Lung microvascular endothelial cell (primary cell): ENCODE measurements around the gene PIH1D1. TPM values are rescaled to one million over a fixed set of nuclear protein-coding genes. Genes with fewer than 3 reads are reported as not detected.
"Not testable (repeated sequence)": the region's sequence is repeated elsewhere in the genome, so short reads cannot be mapped to it uniquely, and the experiment has no call there.

ENCODE experiments used
- DNase-seq, 2 donors: peaks; one replicate each; pipeline versions ENCODE4 v3.0.0 to v3.0.0-alpha.2; 2010; ENCODE audit warnings: low read depth in 2 of 2
- total RNA-seq: library from RNA; depleted of rRNA; stranded (reverse); fragments of >200 nt; gene quantifications from 2 replicates; pipeline ENCODE4 v1.2.1, GENCODE V29; 2014

PIH1D1 gene
- total RNA-seq, 1 donor from 2014 or later = 140 TPM

DNA sequence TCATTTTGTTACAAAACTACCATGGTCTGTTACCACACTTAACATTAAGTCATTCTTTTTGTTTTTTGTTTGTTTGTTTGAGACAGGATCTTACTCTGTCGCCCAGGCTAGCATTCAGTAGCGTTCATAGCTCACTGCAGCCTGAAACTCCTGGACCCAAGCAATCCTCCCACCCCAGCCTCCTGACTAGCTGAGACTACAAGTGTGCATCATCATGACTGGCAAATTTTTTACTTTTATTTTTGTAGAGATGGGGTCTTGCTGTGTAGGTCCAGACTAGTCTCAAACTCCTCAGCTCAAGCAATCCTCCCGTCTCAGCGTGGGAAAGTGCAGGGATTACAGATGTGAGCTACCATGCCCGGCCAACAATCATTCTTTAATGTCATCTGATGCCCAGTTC lies 4.7 kb upstream of the PIH1D1 start:
- DNase-seq = no peak

DNA sequence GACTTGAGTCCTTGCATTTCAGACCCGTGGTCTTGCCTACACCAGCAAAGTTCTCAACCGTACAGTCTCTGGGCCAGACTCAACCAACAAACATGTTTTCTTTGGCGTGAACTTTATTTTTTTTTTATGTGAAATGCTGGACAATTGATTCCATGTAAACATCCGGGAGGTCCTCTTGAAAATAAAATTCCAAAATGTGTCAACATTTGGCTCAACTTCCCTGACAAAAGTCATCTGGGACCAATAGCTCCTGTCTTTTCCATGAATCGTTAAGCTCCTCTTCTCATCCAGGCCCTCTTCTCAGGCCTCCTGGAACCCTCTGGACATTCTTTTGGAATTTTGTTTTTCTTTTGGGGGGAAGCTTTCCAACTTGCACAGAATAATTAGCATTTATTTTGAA lies 4.2 kb upstream of the PIH1D1 start:
- peak in 1 of 2 donors; percentile 18 for DNase-seq

DNA sequence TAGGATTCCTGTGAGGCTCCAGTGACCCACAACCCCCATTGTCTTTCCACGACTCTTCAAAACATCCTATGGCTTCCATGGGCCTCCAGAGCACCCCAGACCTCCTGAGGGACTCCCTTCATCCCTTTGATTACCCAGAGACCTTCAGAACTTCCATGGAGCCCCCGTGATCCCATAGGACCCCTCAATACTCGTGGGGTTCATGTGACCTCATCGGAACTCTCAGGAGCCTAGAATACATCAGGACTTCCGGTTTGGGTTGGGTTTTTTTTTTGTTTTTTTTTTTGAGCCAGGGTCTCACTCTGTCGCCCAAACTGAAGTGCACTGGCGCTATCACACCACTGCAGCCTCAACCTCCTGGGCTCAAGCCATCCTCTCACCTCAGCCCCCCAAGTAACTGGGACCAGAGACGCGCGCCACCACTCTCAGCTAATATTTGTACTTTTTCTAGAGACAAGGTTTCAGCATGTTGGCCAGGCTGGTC lies 2.2 kb upstream of the PIH1D1 start:
- no peak for DNase-seq

DNA sequence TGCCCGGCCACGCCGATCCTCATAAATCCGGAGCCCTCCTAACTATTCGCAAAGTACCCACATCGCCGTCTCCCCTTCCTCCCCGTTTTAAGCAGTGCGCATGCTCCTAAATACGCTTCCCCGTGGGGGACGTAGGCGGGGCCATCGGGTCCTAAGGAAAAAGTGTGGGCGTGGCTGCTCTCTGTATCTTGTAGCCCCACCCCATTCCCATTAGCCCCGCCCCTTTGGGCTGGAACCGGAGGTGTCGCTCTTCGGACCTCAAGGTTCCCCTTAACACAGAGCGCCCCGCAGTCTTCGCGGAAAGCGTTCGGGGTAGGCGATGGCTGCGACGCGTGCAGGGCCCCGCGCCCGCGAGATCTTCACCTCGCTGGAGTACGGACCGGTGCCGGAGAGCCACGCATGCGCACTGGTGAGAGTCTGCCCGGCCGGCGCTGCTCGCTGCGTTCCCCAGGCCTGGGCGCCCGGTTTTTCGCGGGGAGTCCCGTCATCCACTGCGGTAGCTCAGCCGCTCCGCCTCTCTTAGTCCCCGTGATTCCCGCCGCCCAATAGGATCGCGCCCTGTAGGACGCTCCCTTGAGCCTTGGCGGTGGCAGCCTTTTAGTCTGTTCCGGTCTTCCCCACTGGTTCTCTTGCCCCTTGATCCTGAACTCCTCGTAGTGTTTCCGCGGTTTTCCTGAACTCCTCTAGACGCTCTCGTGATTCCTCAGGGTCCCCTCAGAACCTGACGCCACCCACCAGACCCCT lies 1.6 kb upstream of the PIH1D1 start, which contains the start of gene ALDH16A1:
Gene ALDH16A1, plus strand, starts transcription at position 213 of the 744 bp plus-strand sequence. Its CDS starts 107 bp downstream, at position 320.
- DNase-seq = peak; percentile 99

DNA sequence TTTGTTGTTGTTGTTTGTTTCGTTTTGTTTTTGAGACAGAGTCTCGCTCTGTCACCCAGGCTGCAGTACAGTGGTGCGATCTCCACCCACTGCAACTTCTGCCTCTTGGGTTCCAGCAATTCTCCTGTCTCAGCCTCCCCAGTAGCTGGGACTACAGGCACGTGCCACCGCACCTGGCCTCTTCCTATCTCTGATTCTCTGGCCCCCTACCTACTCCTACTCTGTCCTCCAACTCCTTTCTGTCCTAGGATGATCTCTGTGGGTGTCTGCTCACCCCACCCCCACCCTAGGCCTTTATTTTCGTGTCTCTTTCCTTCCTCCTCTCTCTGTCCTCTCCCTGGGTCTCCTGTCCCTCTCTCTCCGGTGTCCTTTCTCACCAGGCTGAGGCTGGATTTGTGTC lies 1.2 kb downstream of the PIH1D1 start:
- no peak for DNase-seq

DNA sequence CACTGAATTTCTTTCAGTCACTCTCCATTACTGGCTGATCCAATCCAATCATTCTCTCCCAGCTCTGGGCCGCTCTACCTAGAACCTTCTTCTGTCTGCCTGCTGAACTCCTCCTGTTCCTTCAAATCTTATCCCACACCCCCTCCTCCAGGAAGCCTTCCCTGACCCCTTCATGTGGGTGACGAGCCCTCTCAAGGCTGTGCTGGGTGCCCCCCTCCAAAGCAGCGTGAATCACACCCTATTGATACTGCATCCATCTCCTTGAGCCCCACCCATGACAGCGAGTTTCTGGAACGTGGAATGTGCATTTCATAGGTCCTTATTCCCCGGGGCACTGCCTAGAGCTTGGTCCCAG lies 3.2 kb downstream of the PIH1D1 start:
- DNase-seq = no peak

DNA sequence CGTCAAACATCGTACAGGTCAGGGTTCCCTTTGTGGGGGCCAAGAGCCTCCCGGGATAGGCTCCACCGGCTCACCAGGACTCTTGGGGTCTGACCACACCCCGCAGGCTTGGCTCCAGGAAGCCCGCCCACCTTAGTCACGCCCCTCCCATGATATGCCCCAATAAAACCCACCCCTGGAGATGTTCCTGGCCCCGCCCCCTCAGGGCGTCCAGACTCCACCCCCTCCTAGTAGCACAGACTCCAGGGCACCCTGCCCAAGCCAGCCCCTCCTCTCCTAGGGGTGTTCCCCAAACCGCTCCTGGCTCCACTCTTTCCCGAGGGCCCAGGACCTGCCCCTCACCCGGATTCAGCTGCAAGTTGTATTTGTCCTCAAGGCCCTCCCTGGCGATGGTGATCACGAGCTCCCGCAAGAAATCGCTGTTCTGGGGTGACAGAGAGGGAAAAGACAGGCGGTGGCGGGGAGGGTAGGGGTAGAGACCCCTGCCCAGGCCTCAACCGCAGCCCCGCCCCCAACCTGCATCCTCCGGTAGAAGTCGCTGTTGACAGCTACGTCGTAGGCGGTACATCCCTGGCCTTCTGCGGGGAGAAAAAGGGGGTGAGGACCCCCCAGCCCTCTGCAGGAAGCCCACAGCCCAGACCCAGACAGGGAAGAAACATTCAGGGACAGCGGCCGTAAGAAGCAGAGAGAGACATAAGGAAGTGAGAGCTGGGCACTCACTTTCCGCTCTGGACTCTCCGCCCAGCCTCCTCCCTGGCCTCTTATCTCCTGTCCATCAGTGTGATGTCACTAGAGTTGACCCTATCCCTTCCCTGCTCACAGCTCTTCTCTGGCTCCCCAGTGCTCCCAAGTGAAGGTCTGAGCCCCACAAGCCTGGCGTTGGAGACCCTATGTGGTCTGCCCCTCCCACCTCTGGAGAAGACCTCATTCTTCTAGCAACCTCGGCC lies 3.9 kb downstream of the PIH1D1 start:
- no peak for DNase-seq

DNA sequence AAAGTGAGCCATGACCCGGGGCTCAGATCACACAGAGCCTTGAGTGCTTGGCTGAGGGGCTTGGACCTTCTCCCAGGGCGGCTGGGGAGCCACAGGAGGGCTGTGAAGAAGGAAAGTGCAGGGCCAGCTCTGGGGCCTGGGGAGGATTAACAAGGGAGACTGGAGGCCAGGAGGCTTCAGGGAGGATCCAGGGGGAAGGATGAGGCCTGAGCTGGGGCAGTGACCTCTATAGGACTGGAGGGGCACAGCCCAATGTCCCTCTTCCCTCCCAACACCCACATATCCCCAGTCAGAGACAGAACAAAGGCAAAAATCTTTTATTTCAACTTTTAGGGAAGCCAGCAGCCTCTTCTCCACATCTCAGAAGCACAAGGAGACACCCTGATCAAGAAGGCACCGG lies 5.6 kb downstream of the PIH1D1 start:
- no peak for DNase-seq

DNA sequence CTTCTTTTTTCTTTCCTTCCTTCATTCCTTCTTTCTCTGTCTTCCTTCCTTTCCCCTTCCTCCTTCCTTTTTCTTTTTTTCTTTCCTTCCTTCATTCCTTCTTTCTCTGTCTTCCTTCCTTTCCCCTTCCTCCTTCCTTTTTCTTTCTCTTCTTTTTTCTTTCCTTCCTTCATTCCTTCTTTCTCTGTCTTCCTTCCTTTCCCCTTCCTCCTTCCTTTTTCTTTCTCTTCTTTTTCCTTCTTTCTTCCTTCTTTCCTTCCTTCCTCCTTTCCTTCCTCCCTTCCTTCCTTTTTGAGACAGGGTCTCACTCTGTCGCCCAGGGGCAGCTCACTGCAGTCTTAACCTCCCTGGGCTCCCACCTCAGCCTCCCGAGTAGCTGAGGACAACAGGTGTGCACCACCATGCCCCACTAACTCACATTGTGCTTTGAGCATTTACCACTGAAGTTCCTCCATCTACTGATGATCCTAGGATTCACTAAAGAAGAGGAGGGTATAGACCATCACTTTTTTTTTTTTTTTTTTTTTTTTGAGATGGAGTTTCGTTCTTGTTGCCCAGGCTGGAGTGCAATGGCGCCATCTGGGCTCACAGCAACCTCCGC lies 7.4 kb downstream of the PIH1D1 start:
- not testable (repeated sequence) for DNase-seq

DNA sequence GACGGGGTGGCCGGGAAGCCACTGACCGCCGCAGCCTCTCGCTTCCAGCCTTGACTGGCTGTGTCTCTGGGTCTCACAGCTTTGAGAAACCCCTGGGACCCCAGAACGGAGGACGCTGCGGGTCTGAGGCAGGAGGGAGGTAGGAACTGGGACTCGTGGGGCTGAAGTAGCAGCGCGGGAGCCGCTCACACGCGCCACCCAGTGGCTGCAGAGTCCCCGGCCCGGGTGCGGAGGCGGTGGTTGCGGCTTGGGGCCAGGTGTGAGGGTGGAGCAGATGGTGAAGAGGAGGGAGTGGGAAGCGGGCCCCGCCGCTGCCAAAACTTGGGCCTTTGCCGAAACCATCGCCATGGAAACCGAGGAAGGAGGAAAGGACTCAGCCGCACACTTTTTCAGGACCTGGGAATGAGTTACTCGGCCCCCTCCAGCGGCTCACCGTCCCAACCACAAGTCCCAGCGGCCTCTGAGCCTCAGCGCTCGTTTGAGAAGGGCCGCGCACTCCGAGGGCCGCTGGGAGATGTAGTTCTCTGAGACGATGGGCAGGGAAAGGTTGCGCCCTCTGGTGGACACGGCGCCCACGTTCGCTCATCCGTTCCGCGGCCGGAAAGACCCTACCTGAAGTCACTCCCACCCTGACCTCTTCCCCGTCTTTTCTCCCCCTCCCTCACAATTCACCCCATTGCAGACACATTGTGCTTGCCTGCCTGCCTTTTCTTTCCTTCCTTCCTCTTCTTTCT lies 8.1 kb downstream of the PIH1D1 start:
- DNase-seq = peak; percentile 93 to 96

DNA sequence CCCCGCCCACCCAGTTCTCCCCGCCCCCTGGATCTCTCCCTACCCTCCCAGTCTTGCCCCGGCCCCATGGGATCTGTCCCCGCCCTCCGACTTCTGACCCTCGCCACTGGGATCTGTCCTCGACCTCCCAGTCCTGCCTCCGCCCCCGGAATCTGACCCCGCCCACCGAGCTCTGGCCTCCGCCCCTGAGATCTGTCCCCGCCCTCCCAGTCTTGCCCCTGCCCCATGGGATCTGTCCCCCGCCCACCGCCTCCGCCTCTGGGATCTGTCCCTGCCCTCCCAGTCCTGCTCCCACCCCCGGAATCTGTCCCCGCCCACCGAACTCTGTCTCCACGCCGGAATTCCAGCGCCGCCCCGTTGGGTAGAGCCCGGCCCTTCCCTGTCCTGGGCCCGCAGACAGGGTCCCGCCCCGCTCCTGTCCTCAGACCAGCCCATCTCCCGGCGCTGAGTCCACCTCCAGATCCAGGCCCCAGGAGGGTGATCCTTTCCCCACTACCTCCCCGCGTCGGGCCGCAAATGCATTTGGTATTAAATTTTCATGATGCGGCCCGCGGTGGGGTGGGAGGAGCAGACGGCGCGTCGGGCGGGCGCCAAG lies 8.7 kb downstream of the PIH1D1 start:
- DNase-seq = peak; percentile 83 to 91

DNA sequence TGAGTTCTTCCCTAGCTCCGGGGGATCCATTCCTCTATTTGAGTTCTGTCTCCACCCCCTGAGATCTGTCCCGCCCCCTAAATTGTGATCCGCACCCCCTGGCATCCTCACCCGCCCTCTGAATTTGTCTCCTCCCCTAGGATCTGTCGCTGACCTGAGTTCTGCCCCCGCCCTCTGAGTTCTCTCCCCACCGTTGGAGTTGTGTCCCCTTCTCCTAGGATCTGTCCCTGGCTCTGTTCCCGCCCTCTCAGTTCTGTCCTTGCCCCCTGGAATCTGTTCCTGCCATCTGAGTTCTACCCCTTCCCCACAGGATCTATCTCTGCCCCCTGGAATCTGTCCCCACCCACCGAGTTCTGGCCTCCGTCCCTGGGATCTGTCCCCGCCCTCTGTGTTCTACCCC lies 9.3 kb downstream of the PIH1D1 start:
- DNase-seq = no peak

DNA sequence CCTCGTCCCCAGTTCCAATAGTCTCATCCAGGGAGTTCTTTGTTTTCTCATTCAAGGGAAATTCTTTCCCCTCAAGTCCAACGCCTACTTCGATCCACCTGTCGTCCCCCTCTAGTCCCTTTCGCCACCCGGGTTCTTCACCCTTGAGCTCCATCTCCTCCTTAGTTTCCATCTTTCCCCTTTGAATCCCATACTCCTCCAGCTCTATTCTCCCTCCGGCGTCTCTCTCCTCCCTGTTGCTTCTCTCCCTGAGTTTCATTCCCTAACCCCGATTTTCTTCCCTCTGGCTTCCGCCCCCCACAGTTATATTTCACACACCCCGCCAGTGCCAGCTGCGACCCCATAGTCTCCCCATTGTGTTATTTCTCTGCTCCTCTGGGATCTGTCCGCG lies 9.7 kb downstream of the PIH1D1 start:
- no peak for DNase-seq

DNA sequence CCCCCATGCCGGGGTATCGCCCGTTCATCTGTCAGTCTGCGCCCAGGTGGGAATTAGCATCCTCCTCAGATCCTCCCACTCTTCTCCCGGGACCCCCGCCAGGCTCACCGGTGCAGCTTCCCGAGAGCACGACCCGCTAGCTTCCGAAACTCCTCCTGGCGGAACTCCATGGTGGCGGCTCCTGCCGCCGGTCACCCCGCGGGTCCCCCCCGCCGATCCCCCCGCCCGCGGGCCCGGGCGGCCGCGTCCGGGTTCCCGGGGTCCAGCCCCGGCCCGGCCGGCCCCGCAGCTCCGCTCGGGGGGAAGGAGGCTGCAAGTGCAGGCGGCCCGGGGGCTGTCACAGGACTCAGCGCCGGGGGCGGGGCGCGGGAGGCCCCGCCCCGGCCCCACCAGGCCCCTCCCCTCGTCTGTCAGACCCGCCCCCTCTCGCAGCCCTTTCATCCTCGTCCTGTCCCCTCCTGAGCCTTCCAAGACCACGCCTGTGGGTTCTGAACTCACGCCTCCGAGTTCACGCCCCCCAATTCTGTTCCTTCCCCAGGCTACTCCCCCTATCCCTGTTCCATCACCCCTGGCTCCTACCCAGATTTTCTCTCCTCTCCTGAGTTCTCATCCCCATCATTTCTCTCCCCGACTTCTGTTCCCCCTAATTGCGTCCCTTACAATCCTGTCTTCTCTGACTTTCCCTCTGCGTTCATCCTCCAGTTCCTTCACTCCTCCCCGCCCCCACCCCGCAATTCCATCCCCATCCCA lies 10.2 kb downstream of the PIH1D1 start, which contains the start of gene SLC17A7:
Gene SLC17A7, minus strand, starts transcription at position 318 of the 750 bp plus-strand sequence. Its CDS starts 148 bp downstream, at position 170.
- peak in 1 of 2 donors; percentile 20 for DNase-seq

DNA sequence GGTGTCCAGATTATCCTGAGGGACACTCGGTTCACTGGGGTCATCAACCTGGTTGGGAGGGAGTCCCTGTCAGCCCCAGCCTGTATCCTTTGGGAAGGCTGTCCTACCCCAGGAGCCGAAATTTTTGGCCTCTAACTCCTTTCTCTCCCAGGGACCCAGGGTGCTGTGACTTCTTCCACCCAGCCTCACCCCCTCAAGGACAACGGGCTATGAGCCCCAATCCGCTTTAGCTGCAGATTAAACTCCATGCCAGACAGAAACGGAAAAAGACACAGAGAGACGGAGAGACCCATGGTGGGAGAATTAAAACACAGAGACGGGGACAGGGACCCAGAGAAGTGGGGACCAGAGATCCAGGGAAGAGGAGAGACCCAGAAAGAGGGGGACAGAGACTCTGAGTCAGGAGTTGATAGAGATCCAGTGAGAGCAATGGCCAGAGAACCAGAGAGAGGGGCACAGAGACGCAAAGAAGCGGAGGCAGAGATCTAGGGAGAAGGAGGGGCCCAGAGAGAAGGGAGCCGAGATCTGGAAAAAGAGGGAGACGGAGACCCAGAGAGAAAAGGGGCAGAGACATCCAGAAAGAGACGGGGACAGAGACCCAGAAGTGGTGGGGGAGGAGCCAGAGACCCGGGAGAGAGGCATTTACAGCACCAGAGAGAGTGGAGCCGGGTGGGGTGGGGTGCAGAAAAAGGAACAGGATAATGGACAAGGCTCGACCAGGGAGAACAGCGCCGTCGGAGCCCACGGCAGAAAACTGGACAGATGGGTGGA lies 11.0 kb downstream of the PIH1D1 start:
- no peak for DNase-seq

DNA sequence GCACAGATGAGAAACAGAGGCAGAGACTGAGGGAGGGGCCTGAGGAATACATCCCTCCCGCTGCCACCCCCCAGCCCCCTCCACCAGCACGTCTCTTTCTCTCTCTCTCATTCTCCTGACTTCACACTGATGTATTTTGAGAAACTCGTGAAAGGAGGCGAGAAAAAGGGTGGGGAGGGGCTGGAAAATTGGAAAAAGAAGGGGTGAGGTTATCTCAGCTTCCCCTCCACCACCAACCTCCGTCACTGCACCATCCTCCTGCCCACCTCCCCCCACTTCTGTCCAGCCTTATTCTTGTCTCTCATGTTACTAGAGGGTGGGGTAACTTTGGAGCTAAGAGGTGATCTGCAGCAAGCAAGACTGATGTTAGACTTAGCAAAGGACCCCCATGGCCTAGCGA lies 11.8 kb downstream of the PIH1D1 start:
- no peak for DNase-seq

DNA sequence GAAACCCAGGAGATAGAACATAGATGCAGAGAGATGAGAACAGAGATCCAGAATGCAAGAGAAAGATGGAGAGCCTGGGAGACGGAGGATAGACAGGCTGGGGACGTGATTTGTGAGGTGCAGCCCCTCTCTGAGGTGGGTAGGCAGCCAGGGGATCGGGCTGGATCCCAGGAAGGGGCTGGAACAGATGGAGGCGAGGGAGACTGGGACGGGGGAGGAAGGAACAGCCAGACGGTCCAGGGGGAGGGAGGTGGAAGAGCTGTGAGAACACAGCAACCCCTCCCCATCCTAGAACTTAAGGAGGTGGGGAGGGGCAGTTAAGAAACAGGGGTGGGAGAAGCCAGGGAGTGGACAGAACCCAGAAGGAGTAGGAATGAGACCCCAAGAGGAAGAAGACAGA lies 13.4 kb downstream of the PIH1D1 start:
- DNase-seq = no peak

DNA sequence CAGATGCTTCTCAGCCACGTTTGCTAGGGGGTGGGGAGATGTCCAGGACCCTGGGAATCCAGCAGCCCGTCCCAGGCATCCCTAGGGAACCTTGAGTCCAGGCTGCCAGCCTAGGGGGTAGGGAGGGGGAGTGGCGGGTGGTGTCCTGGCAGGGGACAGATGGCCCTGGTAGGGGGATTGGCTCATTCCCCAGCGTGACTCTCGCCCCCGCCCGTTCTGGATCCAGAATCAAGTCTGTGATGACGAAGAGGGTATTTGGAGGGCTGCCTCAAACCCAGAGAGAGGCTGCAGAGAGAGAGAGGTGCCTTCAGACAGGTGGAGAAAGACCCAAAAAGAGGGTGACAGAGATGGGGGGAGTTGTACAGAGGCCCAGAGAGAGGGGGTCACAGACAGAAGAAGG lies 14.4 kb downstream of the PIH1D1 start:
- DNase-seq = no peak

DNA sequence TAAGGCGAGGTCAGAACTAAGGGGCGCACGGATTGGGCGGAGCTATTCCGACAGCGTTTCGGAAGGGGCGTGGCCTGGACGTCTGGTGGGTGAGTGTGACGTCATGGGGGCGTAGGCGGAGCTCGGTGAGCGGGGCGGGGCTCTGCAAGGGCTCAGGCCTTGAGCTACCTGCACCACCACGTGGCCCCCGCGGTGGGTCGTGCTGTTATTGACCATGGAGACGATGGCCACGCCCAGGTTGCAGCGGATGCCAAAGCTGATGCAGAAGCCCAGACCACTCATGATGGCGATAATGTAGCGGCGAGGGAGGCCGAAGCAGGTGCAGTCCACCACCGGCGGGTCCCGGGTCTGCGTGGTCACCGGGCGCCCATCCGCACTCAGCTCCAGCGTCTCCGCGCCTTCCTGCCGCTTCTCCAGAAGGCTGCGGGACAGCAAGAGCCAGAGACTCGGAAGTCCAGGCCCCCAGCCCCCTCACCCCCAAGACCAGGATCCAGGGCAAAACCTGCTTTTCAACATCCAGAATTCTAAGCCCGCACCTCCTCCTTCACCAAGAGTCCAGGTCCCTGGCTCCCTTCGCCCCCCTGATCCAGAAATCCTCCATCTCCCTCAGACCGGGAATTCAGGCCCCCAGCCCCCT lies 15.1 kb downstream of the PIH1D1 start:
- peak; percentile 20 to 34 for DNase-seq
